HG03095 (cell line): Measurements from ENCODE around the gene RHBDF2.

ENCODE experiments used
- ATAC-seq: cut with Tn5 transposase; IDR thresholded peaks from one replicate; pipeline ENCODE4 v1.9.1; 2021; ENCODE audit warnings: moderate library complexity; ENCODE audit not compliant: unreplicated experiment

The RHBDF2 gene

DNA sequence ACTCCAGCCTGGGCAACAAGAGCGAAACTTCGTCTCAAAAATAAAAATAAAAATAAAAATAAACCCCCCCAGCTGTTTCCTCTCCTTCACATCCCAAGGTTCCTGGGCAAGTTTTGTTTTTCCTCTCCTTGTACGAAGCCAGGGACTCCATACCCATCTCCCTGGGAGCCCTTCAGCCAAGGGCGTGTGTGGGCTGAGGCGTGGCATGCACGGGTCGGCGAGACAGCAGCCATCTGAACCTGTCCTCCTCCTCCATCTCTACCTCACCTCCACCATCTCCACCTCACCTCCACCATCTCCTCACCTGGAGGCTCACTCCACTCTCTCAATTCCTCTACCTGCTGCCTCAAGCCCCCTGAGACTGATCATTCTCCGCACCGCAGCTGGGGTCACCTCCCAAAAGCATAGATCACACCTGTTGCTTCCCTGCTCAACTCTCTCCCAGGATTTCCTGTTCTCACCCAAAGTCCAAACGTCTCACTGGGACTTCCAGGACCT, 16.9 kb downstream of the RHBDF2 start:
- no peak for ATAC-seq

DNA sequence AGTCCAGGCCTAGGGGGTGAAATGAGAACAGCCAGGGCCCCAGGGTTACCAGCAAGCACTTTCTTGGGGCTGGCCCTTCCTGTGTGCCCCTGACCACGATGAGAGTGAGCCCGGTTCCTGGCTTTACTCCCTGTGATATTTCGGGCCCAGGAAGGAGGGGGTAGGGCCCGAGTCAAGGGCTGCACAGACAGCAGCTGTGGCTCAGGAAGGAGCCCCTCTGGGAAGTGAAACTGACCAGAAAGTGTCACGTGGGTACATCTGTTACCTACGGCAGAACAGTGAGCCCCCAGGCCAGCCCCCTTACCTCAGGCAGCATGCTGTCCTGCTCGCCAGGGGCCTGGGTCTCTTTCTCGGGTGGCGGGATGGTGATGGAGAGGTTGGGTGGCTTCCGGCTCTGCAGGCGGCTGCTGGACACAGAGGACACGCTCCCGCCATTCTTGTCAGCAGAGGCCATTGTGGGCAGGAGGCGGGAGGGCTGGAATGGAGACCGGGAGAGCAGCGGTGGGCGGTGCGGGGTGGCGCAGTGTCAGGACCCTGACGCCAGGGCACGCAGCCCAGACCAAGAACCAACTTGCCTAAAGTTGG, 20.1 kb downstream of the RHBDF2 start:
- peak; percentile 51 for ATAC-seq

DNA sequence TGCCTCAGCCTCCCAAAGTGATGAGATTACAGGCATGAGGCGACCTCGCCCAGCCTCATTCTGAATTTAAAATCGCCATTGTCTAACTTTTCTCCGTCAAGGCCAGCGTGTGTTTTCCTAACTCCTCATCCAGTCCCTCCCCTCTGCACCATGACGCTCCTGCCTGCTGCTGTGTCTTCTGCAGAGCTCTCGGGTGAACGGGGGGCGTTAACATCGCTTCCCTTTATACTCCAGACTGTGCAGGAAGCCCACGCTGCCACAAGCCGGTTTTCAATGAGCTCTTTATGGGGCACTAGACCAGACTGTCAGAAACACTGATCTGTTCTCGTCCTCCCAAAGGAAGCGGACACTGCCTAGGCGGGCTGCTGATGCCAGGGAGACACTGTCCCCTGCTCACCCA, 20.6 kb downstream of the RHBDF2 start:
- peak; percentile 18 for ATAC-seq

DNA sequence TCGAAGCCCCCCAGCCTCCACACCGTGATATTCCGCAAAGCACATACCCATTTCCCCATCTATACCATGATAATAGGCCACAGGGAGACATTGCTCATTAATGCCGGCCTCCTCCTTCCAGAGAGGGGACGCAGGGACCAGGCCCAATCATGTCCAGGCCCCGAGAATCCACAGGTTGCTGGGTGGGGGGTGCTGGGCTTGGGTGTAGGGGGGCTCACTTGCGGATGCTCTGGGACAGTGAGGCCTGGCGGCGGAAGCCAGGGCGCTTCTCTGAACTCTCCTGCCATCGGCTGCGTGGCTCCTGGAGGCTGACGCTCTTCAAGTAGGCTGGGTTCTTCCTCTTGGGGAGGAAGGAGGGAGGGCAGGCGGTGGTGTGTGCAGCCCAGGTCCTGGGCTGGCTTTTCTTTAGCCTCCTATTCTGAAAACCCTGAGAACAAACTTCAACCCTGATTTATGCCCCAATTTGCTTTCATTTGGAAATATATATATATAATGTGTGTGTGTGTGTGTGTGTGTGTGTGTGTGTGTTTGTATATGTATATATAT, 21.6 kb downstream of the RHBDF2 start:
- ATAC-seq = no peak

DNA sequence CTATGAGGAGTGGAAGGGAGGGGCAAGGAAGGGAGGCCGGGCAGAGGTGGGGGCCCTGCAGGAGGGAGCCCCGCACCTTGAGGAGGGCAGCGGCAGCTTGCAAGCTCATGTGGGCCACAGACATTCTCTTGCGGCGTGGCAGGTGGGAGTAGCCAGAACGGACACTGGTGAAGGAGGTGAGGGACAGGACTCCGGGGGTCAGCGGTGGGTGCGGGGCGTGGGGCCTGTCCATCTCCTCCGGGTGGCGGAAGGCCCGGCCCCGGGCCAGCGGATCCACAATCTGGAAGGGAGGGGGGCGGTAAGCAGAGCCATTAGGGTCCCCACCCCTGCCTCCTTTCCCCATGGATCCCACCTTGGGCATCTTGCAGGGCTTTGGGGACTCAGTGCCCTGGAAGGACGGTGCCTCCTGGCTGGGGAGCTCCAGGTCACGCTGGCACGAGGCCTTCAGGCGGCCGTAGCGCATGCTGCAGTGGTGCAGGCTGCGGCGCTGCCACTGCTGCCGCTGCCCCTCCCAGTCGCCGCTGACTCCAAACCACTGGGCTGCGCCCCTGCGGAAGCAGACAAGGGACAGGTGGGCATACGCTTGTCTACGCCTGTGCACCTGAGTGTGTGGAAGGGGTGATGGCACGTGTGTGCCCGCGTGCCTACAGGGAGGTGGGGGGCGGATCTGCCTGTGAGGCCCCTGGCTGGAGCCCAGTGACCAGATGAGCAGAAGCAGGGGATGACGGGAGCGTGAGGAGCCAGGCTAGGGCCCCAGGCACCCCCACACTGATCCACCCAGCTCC, 22.3 kb downstream of the RHBDF2 start:
- ATAC-seq = no peak

DNA sequence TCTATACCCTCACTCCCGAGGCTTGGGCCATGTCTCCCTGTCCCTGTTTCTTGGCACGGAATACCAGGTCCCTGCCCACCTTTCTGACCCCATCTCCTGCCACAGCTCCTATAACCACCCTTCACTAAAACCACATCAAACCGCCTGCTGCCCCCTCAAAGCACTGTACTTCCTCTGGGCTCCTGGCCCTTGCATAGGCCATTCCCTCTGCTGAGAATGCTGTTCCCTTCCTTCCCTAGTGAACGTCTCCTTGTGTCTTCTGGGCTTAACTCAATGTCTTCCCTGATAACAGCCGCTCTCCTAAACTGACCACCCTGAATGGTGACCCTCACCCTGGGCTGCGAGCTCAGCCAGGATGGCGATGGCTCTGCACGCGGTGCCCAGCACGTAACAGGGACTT, 23.1 kb downstream of the RHBDF2 start:
- ATAC-seq = no peak

DNA sequence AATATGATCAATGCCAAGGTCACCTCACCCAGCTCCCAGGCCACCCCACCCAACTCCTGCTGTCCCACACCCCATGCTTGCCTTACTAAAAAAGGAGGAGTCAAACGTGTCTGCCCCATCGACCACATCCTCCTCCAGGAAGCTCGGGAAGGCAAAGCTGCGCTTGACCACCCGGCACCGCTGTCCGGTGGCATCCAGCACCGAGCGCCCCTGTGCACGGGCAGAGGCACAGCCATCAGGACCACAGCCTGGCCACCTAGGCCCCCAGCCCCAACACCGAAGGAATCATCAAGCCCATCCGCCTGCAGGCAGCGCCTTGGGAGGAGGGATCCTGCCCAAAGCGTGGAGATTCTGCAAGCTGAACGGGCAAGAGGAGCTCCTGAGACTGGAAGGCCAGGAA, 23.6 kb downstream of the RHBDF2 start:
- ATAC-seq = no peak

DNA sequence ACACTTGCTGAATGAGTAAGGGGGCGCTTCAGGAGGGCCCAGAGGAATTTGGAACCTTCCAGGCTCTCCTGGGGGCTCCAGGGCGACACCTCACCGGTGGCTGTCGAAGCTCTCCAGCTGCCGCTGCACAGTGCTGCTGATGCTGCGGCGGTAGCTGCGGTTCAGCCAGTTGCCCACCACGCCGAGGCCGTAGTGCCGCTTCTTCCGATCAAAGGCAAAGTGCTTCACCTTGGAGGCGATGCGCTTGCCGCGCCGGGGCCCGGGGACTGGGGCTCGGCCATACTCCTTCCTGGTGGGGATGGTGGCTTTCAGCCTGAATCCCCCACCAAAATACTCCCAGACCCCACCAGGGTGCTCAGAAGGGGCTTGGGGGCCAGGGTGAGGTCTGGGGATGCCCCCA, 24.5 kb downstream of the RHBDF2 start:
- ATAC-seq = no peak

DNA sequence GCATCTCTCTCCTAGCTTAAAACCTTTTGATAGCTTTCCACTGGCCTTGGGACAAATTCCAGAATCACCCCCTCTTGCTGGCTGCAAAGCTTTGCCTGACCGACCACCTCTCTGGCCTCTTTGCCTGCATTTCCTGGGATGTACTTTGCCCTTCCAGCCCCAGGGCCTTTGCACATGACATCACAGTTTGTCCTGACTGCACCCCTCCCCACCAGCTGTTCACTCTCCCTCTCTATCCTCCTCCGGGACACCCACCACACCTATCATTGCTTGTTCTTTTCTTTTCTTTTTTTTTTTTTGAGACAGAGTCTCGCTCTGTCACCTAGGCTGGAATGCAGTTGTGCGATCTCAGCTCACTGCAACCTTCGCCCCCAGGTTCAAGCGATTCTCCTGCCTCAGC, 25.9 kb downstream of the RHBDF2 start:
- no peak for ATAC-seq

DNA sequence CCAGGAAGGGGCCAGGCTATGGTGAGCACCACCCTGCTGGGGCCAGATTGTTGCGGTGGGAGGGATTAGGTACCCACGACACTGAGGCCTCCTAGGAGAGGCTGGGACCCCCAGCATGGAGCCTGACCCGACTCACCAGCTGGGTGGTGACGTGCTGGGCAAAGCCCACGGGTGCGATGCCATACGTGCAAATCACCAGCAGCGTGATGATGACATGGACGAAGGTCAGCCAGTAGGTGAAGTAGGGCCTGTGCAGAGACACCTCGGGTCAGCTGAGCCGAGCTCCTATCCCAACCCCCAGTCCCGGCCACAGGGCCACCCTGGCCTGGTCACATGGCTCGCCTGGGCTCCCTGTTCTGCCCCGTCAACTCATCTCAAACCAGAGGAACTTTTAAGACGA, 26.3 kb downstream of the RHBDF2 start:
- ATAC-seq = no peak

DNA sequence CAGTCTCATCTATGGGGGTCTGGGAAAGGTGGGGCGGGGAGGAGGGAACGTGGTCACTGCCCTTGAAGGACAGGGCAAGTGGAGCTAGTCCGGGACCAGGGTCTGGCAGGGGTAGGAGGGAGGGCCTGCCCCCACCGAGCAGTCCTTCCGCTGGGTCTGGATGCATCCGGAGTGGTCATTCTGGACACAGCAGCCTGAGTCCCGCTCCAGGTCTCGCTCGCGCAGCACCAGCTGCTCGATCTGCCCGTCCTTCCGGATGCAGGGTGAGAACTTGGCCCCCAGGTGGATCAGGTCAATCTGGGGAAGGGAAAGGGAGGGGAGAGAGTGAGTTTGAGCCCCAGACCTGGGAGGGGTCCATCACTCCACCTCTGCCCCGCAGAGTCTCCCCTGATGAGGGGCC, 27.0 kb downstream of the RHBDF2 start:
- no peak for ATAC-seq

DNA sequence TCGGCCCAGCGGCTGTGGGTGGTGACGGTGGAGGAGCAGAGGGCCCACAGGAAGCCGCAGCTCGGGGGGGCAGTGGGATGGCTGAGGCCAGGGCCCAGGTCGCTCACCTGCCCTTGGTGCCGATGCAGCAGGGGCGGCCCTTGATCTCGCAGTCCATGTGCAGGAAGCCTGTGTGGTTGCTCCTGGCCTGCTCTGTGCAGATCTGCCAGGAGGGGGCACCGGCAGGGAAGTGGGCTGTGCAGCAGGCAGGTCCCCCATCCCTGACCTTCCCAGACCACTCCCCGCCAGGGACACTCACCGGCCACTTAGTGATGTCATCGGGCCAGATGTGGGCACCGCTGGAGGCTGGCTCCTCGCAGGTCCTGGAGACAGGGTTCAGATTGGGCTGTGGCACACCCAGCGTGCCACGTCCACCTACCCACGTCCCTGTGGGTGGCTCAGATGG, 27.7 kb downstream of the RHBDF2 start:
- no peak for ATAC-seq

DNA sequence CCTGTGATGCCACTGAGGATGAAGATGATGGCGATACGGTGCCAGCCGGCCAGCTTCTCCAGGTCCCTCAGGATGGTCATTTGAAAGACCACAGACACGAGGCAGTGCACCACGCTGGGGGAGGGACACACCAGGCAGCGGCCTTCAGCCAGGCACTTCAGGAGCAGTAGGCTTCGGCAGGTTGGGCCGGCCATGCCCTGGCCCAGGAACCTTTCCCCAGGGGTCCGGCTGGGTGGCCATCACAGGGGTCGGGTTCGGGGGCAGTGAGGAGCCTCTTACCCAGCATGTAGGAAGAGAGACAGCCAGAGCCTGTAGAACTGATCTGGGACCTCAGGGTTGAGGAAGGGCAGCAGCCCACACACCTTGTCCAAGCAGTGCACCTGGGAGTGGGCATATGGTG, 28.5 kb downstream of the RHBDF2 start:
- no peak for ATAC-seq

DNA sequence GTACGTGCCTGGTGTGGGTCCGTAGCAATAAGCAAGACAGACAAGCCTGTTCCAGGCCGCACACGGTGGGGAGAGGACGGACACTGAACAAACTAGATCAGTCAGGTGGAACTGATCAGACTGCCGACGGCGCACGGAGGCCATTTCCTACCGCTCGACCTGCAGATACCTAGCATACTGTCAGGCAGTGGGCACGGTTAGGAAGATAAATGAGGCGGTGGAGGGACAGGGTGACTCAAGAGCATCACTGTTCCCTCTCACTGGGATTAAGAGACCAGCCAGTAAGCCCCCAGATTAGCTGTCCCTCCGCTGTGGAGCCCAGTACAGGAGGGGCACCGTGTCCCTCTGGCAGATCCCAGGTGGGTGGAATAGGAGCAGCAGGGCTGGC, 29.0 kb downstream of the RHBDF2 start:
- ATAC-seq = no peak

DNA sequence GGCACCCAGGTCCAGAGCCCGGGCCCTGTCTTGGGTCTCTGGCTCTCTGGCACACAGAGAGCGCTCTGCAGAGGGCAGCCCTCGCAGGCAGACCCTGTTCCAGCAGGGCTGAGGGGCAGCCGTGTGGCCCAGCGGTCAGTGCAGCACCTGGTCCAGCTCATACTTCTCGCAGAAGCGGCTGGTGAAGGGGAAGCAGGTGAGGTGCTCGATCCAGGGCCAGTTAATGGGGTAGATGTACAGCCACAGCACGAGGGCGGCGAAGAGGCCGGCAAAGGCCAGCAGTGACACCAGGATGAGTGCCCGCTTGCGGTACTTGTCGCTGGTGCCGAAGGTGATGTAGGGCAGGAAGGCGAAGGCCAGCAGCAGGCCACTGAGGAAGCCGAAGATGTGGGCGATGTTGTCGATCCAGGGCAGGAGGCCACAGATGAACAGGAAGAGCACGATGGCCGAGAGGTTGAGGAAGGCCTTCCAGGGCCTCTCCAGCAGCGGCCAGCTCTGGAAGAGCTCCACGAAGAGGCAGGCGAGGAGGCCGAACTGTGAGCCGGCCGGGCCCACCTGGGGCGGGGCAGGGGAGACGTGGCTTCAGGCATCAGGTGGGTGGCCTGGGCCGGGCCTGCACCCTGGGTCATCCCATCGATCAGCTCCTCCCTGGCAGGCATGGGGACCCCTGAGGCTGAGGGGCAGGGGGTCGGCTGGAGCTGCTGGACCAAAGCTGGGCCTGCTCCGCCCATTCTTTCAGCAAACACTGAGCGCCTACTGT, 29.5 kb downstream of the RHBDF2 start:
- ATAC-seq = no peak

DNA sequence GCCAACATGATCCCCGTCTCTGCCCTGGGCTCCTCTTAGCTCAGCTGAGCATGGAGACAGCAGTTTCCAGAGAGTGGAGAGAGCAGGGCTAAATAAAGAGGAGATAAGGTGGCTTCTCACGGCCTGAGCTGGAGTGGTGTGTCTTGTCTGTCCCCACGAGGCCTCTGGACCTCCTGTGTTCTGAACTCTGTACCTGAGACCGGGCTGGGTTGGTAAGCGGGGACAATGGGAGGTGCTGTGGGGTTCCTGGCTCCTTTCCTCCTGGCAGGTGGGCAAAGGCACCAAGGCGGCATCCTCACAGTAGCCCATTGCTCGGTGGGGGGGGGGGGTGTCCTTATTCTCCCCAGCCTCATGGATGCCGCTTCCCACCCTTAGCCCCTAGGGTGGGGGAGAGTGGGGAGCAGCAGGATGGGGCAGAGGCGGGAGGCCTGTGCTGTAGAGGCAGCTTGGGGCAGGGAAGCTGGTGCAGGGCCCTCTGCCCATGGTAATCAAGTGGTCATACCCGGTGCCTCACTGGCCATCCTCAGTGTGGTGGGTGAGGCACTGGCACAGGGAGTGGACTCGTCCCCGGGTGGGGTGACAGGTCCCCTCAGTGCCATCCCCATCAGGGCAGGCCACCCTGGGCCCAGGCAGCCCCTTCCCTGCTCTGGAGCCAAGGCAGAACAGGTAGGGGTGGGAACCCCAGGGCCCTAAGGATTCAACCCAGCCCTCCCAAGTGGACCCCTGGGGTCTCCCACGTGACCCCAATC, 31.1 kb downstream of the RHBDF2 start:
- no peak for ATAC-seq

DNA sequence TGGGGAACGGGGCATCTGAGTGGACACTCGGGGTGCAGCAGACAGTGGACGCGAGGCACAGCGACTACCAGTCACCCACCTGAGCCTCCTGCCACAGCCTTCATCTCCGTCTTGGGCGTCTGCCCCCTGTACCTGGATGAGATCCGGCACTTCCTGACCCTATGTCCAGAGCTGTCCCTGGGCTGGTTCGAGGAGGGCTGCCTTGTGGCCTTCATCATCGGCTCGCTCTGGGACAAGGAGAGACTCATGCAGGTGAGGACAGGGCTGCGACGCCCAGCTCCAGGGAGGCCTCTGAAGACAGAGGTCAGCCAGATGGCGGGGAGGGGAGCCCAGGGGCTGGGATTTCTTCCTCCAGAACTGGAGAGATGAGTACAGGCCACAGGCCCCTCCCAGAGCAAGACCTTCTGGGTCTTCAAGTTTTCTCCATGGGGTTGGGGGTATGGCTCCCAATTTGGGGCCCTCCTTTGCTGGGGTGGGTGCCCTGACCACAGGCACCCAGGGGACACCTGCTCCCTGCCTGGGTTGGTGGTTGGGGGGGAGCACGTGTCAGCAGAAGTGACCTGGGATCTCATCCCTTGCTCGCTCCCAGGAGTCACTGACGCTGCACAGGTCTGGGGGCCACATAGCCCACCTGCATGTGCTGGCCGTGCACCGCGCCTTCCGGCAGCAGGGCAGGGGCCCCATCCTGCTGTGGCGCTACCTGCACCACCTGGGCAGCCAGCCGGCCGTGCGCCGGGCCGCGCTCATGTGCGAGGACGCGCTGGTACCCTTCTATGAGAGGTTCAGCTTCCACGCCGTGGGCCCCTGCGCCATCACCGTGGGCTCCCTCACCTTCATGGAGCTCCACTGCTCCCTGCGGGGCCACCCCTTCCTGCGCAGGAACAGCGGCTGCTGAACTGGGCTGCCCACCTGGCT, 31.9 kb downstream of the RHBDF2 start:
- no peak for ATAC-seq

DNA sequence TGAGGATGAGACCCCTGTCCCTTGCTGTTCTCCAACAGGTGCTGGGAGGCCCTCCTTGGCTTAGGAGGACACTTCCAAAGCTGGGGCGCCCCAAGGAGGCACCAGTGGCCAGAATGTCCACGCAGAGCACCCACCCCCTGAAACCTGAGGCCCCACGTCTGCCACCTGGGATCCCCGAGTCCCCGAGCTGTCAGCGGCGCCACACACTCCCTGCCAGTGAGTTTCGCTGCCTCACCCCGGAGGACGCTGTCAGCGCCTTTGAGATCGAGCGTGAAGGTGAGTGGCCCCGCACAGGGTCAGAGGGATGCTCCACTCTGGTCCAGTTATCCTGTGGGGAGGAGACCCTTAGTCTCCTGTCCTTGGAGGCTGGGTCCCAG, 32.6 kb downstream of the RHBDF2 start:
- no peak for ATAC-seq

DNA sequence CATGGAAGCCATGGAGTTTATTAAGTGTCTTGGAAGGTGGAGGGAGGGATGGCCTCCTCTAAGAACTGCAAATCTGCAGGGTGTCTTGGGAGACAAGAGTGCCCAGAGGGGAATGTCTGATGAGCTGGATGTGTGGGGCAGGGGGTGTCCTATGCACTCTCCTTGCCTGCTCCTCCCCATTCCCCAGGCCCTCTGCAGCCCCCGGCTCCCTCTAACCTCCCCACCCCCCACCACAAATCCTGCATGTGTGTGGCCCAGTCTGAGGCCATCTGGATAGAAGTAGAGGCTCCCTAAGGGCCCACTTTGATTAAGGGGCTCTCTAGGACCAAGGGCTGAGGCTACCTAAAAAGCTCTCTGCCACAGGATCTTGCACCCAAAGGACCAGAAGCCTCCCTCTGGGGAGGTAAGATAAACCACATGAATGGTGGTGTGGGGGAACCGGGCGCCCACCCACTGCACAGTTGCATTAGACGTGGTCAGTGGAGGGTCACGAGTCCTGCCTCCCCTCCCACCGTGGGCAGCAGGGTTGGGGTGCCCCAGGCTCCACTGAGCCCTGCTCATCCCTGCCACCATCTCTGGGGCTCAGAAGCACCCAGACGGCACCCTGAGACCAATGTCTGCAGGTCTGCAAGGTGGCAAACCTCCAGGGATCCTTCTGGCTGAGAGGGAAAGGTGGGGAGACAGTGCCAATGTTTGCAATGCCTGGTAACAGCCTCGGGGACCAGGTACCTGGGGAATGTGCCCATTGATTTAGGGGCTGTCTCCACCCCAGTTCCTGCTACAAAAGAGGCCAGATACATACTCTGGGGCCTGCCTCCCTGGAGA, 33.2 kb downstream of the RHBDF2 start:
- no peak for ATAC-seq
